GM12801 (cell line): ENCODE data around the gene KRTAP5-8.

Experiments used
- TF ChIP-seq, protein P1 (sequence below): IDR thresholded peaks from one replicate; pipeline ENCODE4 v1.5.1; 2011; ENCODE audit warnings: control low read depth; ENCODE audit not compliant: insufficient read length; ENCODE audit errors: extremely low read depth

KRTAP5-8 gene

DNA sequence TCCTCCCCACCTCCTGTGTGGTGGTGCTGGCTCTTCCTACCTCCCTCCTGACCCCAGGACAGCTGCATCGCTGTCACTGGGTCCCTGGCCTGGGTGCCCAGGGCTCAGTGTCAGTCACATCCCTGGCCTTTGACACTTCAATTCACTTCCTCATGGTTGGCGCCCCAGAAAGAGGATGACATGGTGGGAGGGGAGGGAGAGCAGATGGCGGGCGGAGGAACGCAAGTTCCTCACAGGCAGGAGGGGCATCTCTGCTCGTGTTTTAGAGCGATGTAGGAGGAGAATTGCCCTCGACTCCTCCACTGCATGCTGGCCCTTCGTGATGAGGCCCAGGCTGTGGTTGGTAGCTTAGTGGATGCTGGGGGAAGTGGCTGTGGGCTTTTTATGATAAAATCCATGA is 45.9 kb upstream of the KRTAP5-8 start:
- TF ChIP-seq, protein P1, sequence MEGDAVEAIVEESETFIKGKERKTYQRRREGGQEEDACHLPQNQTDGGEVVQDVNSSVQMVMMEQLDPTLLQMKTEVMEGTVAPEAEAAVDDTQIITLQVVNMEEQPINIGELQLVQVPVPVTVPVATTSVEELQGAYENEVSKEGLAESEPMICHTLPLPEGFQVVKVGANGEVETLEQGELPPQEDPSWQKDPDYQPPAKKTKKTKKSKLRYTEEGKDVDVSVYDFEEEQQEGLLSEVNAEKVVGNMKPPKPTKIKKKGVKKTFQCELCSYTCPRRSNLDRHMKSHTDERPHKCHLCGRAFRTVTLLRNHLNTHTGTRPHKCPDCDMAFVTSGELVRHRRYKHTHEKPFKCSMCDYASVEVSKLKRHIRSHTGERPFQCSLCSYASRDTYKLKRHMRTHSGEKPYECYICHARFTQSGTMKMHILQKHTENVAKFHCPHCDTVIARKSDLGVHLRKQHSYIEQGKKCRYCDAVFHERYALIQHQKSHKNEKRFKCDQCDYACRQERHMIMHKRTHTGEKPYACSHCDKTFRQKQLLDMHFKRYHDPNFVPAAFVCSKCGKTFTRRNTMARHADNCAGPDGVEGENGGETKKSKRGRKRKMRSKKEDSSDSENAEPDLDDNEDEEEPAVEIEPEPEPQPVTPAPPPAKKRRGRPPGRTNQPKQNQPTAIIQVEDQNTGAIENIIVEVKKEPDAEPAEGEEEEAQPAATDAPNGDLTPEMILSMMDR: no peak

- TF ChIP-seq, protein P1: no peak
Measured at GRCh38 chr11:71495286-71496230, 42.3 kb upstream of the KRTAP5-8 start.

DNA sequence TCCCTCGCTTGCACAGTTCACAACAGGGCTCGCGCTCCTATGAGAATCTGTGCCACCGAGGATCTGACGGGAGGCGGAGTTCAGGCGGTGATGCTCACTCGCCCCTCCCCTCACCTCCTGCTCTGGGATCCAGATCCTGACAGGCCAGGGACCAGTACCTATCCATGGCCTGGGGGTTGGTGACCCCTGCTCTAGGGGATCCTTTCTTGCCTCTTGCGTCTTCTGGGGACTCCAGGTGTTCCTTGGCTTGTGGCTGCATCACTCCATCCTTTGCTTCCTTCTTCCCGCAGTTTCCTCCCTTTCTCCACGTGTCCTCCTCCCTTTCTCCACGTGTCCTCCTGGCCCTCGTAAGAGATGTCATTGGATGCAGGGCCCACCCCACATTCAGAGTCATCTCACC is 41.4 kb upstream of the KRTAP5-8 start:
- TF ChIP-seq, protein P1: no peak

- TF ChIP-seq, protein P1: no peak
Measured at GRCh38 chr11:71498091-71498490, 39.7 kb upstream of the KRTAP5-8 start.

GRCh38 chr11:71499125-71499524 is 38.7 kb upstream of the KRTAP5-8 start:
- TF ChIP-seq, protein P1: no peak

GRCh38 chr11:71499546-71499945 is 38.3 kb upstream of the KRTAP5-8 start:
- TF ChIP-seq, protein P1: no peak

DNA sequence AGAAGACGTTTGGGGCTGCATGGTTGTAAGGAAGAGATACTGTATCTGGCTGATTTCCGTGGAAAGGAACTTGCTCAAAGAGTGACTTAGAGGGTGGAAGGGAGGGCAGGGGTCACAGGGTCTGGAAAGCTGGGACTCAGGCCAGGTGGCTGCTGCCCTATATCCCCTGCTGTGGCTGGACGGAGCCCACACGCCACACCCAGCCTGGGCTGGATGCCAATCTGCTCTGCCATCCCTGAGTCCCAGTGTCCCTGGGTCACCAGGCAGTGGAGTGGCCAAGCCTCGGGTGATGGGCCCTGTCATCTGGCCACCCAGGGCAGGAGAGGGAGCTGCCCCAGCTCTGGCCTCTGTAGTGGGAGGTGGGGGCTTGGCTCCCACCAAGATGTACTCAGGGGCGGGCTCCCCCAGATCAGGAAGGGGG is 37.2 kb upstream of the KRTAP5-8 start:
- TF ChIP-seq, protein P1: no peak
